NCI-H2227 (cell line): Measurements from ENCODE around the gene ACRBP.

Experiments used
- DNase-seq: peaks from one replicate; lab custom pipeline; 2025; ENCODE audit not compliant: unreplicated experiment; lab: John Stamatoyannopoulos, UW

The ACRBP gene

DNA sequence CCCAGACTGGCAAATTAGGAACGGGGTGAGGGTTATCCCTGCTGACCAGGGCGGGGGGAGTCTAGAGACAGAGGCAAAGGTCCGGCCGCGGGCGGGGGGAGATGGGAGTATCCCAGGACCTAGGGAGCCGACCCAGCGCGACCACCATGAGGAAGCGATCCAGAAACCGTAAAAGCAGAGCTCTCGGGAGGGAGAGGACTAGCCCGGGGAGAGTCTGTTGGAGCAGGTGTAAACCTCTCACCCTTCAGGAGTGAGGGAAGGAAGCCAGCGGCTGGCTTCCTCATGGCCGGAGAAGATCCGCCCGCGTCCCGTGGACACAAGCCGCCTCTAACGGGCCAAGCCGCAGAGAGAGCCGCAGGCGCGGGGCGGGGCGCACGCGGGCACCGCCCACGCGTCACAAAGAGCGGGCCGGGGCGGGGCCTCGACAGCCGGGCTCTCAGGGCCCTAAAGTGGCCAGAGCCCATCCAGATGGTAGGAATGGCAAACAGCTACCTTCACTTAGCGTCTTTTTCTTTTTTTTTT, at the start of gene ACRBP:
TSS of gene ACRBP (minus strand) at position 350 of the 522 bp plus-strand sequence. CDS start at position 284, 66 bp downstream.
- DNase-seq, result peak; percentile 72

DNA sequence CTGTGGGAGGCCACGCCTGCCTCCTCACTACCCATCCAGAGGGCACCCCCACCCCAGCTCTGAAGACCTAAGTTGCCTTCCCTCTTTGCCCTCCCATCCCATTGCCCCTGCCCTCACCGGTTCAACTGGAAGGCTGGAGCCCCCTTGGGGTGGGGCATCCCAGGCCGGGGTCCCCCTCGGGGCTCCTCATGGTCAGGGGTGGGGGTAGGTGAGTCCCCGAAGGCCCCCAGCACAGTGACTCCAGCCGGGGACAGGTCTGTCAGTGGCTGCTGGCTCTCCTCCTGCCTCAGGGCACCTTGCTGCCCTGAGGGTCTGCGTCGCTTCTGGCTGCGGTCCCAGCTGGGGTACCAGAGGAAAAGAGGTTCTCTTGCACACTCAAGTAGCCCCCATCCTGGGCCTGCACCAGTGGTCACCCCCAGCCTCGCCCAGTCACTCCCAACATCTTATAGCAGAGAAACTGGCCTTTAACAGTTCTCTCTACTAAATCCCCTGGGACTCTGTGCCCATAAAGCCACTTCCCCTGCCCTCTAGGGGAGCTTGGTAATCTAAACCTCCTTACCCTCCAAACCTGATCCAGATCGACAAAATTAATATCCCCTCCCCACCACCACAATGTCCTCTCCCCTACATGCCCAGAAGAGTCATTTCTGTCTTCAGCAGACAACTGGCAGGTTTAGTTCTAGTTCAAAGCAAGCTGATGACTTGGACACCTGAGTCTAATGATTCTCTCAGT, 48.2 kb upstream of the ACRBP start:
- DNase-seq, result no peak

- DNase-seq, result no peak
Observed at GRCh38 chr12:6694701-6695100, 47.5 kb upstream of the ACRBP start.

DNA sequence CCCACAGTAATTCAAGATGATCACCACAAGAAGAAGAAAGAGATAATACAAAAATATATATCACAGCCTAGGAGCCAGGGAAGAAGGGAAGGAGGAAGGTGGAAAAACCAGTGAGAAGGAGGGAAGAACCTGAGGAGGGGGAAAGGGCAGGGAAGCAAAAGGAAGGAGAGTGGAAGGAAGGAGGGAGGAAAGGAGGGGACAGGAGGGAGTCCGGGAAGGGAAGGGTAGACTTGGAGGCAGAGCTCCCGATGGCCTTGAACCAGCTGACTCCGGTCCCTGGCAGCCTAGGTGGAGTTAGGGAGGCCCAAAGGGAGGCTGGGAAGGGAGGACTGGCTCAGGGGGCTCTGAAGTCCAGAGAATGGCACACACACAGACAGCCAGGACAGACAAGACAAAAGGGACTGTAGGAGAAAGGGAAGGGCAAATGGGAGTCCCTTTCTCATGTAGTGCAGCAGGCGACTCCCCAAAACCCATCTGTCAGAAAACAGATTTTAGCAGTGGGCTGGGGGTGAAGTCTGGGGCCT, 46.7 kb upstream of the ACRBP start:
- DNase-seq, result no peak

DNA sequence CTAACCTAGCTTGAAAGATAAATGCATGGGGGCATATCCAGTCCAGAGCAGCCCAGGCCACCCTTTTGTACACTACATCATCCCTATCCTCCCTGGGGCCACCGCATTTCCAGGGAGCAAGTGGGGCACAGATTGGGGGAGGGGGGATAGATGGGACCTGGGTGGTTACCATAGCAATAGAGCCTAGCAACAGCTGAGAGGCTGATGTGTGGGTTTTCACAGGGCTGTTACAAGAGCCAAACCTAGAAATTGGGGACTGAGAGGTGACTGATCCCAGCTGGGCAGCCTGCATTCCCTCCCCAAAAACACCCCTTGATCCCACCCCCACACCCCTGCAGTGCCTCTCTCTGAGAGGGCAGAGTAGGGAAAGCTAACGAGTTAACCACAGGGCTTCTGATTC, 45.7 kb upstream of the ACRBP start:
- DNase-seq, result peak; percentile 19

DNA sequence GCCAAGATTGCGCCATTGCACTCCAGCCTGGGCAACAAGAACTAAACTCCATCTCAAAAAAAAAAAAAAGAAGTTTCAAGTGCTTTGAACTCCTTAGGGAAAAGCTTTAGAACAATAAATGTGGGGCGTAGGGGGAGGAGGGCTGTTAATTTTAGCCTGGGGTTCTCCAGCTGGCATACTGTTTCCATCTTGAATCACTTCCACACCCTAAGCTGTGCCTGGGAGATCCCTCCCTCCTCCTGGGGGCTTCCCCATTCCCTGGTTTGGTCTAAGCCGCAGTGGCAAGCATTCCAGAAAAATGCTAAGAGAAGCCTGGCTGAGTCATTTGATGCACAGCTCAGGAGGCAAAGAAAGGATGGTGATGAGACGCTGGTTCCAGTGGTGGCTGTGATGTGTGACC, 44.2 kb upstream of the ACRBP start:
- no peak for DNase-seq

DNA sequence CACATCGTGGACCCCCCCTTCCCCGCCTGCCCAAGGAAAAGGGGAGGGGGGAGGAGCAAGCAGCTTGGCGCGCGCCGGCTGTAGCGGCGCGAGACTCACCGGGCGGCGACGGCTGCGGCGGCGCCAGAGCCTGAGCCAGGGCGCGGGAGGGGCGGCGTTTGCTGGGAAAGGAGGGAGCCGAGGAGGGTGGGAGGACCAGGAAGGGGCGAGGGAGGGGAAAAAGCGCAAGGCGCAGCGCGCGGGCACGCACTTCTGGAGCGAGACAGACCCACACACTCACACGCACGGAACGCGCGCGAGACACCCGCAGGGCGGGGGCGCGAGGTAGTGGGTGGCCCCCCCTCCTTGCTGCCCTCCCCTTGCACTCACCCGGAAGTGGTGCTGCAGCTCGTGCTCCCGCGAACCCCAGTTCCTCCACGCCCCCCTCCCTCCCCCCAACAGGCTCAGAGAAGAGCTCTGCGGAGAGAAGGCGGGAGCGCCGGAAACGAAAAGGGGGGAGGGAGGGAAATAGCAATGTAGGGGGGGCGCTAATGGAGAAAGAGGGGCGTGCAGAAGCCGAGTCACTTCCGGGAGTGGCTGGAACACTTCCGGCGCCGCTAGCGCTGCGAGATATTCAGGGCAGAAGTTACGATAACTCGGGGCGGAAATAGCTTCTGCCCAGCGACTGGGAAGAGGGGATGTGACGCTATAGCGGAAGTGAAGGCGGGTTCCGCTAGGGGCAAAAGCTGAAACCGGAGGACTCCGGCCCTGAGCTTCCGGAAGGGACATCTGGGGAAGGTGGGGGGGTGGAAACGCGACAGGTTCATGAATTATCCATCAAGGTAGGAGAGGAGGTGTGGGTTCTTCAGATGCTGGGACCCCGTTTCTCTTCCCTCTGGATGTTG, 42.0 kb upstream of the ACRBP start, which contains the start of gene ZNF384:
TSS of gene ZNF384 (minus strand) at position 377 of the 884 bp plus-strand sequence. CDS start 9,855 bp downstream, outside the sequence.
- peak; percentile 97 for DNase-seq

GRCh38 chr12:6688543-6688998, 41.3 kb upstream of the ACRBP start:
- DNase-seq, result peak; percentile 54

DNA sequence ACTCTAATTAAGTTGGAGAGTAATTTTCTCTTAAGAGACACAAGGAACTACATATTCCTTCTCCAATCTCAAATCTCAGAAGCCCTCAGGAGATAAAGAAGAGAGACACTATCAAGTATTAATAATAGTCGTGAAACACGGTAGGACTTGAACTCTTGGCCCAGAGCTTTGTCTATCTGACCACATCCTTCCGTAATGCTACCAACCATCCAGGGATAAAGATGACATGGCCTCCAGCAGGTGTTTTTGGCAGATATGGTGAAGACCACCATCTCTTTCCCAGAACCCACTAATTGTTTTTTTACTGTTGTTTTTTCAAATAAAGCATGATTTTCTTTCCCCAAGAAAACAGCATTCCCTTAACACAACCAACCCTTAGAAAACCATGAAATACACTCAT, 38.6 kb upstream of the ACRBP start:
- DNase-seq, result no peak

- peak; percentile 59 for DNase-seq
Observed at GRCh38 chr12:6684609-6685008, 37.4 kb upstream of the ACRBP start.

GRCh38 chr12:6676962-6677361, 29.7 kb upstream of the ACRBP start:
- no peak for DNase-seq

DNA sequence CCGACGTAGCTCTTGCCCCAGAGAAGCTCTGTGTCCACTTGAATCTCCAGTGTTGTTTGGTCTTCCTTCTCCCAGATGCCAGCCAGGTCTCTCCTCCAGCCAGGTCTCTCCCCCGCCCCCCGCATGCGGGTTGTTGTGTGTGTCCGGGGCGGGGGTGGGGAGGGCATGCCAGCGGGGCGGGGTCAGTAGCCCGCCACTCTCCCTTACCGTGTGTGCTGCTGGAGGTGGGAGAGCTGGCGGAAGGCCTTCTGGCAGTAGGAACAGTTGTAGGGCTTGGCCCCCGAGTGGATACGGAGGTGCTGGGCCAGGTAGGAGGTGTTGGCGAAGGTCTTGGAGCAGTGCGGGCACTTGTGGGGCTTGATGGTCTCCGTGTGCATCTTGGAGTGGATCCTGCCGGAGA, 24.9 kb upstream of the ACRBP start:
- no peak for DNase-seq

- no peak for DNase-seq
Observed at GRCh38 chr12:6667559-6668210, 20.5 kb upstream of the ACRBP start.

- no peak for DNase-seq
Observed at GRCh38 chr12:6666211-6666610, 19.0 kb upstream of the ACRBP start.

GRCh38 chr12:6664902-6665301, 17.7 kb upstream of the ACRBP start:
- DNase-seq, result no peak

GRCh38 chr12:6662906-6663742, 15.9 kb upstream of the ACRBP start, which contains the start of gene ING4:
ING4 (minus strand) TSS chr12:6663119; CDS start chr12:6663101, 18 bp downstream.
- DNase-seq, result peak; percentile 98

DNA sequence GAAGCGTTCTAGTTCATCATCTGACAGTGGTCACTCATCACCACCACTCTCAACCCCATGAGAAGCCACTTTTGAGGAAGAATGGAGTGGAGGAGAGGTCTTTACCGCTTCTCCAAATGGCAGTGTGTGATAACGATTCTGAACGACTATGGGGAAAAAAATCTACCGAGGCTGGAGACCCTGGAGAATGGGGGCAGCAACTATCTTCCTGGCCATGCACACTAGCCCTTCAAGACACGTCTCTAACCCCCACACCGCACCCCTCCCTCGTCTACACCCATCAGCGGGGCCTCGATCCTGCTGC, 15.3 kb upstream of the ACRBP start:
- peak; percentile 70 for DNase-seq

GRCh38 chr12:6653987-6654386, 6.8 kb upstream of the ACRBP start:
- no peak for DNase-seq

DNA sequence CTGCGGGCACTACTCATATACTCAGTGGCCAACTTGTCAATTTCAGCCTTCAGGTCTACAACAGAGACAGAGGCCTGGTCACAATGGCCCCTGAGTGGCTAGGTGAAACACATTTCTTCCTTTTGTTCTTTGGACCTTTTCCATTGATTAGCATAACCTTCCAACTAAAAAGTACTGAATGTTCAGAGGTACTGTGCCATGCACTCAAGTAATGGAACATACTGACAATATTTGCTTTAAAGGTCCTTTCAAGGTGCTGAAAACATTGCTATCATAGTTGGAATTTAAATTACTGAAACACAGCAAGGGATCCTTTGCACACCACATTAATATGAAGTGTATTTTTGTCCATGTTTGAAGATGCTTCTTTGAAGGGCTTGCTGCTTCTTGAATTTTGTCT, 6.1 kb upstream of the ACRBP start:
- DNase-seq, result no peak

DNA sequence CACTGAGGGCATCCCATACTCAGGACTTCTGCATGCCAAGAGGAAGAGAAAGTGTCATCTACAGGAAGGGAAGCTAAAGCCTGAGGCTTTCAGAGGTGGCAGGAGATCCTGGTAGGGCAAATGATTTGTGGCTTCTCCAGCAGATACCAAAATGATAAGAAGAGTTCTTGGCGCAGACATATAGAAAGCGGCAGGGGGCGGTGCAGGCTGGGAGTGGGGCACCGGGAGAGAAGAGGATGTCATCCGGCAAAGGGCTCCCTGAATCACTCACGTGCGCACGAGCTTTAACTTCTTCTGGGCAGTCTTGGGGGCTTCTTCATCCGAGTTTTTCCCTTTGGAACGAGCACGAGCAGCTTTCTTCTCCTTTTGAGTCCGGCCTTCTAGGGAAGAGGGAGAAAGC, 5.2 kb upstream of the ACRBP start:
- DNase-seq, result no peak
